NT2/D1 (cell line): ENCODE data around the gene ANXA7.
"Not testable (repeated sequence)": the region's sequence is repeated elsewhere in the genome, so short reads cannot be mapped to it uniquely, and the experiment has no call there.

Experiments
- YY1 ChIP-seq: IDR thresholded peaks from 2 replicates; pipeline ENCODE4 v1.6.1; 2011; ENCODE audit not compliant: insufficient read length, insufficient read depth
- ZNF274 ChIP-seq: IDR thresholded peaks from 2 replicates; pipeline ENCODE4 v1.6.1; 2011; ENCODE audit warnings: mild to moderate bottlenecking, low read depth, low read length

GRCh38 chr10:73325290-73325689 is 88.6 kb downstream of the ANXA7 start:
- TF ChIP-seq YY1, ZNF274: not testable (repeated sequence)
